ENCODE measurements around the gene DIPK1C.

Gene DIPK1C

DNA sequence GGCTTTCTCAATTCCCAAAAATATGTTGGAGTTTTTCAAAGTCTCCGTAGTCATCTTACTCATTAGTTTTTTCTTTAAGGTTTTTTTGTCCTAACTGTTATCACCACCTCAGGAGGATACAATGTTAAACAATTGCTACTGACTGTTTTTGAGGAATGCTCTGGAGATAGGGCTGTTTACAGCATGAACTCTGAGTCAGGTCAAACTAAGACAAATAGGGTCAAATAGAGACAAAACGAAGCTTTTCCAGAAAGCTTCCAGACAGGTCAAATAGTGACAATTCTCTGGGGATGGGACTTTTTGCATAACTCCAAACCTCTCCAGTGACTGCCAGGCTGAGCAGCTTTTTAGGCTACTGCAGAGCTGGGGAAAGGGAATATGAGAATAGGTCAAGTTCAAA, 15.2 kb upstream of the DIPK1C start:
- TF ChIP-seq, protein P1, sequence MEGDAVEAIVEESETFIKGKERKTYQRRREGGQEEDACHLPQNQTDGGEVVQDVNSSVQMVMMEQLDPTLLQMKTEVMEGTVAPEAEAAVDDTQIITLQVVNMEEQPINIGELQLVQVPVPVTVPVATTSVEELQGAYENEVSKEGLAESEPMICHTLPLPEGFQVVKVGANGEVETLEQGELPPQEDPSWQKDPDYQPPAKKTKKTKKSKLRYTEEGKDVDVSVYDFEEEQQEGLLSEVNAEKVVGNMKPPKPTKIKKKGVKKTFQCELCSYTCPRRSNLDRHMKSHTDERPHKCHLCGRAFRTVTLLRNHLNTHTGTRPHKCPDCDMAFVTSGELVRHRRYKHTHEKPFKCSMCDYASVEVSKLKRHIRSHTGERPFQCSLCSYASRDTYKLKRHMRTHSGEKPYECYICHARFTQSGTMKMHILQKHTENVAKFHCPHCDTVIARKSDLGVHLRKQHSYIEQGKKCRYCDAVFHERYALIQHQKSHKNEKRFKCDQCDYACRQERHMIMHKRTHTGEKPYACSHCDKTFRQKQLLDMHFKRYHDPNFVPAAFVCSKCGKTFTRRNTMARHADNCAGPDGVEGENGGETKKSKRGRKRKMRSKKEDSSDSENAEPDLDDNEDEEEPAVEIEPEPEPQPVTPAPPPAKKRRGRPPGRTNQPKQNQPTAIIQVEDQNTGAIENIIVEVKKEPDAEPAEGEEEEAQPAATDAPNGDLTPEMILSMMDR (conservative IDR thresholded peaks at IDR 0.05), result no peak
- H3K27ac ChIP-seq, result no peak overlapping the region

DNA sequence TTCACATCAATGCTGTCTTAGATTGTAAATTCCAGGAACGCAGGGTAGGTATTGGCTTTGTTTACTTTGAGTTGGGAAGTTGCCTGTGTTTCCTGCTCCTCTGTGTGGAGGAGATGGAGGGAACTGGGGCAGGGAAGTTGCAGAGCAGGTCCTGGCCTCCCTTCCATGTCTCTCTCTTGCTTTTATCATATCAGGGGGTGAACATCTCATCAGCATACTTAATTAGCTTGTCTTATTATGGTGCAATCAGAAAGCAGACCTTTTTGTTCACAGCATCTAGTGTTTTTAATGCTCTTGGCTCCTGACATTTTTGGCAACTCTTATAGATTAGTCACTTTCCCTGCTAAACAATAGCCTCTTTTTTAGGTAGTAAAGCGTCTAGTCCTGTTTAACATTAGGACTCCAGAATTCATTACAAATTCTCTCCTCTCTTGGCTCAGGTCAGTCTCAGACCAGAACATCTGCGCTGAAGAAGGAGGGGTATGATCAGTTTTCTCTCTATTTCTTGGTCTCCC, 11.5 kb upstream of the DIPK1C start:
- peak overlapping the region; percentile 75 for H3K27ac ChIP-seq
- TF ChIP-seq, protein P1 (conservative IDR thresholded peaks at IDR 0.05), result no peak

DNA sequence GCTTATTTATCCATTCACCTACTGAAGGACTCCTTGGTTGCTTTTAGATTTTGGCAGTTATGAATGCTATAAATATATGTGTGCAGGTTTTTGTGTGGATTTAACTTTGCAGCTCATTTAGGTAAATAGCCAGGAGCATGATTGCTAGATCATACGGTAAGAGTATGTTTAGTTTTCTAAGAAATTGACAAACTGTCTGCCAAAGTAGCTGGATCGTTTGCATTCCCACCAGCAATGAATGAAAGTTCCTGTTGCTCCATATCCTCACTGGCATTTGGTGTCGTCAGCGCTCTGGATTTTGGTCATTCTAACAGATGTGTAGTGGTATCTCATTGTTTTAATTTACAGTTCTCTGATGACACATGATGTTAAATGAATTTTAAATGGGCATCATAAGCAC, 8.7 kb upstream of the DIPK1C start:
- TF ChIP-seq, protein P1 (conservative IDR thresholded peaks at IDR 0.05), result no peak
- H3K27ac ChIP-seq, result peak overlapping the region; percentile 14; the same call in 1 of the 2 replicates

DNA sequence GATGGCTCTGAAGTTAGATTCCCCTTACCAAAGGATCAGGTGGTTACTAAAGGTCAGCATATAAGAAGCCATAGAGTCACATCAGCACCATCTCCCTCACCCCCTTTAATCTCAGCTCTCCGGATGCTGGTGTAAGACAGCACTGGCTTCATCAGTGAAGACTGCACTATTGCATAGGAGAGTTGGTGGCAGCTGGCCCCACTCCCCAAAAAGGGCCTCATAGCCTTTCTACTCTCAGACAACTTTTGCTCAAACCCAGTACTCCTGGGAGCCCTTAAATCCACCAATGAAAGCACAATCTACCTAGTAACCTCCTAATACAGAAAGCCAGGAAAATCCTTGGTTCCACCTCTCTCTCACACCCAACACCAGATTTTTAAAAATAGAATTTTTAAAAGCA, 6.9 kb upstream of the DIPK1C start:
- no peak overlapping the region for H3K27ac ChIP-seq
- TF ChIP-seq, protein P1 (conservative IDR thresholded peaks at IDR 0.05), result no peak

DNA sequence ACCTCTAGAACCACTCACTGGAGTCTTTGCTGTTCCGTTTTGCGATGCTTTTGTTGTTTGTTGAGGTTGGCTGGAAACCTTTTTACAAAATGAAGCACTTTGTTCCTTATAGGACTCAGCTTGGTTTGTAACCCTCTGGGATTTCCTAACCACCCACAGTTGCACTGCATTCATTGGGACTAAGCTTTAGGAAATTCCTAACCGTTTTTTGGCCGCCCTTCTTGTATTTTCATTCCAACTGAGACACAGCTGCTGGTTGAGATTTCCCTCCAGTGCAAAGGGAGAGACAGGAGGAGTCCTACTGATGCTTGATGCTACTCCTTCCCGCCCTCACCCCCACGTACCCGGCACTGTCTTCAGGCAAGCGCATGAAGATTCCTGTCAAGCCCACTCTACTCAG, 6.1 kb upstream of the DIPK1C start:
- no peak overlapping the region for H3K27ac ChIP-seq
- TF ChIP-seq, protein P1 (conservative IDR thresholded peaks at IDR 0.05), result no peak

DNA sequence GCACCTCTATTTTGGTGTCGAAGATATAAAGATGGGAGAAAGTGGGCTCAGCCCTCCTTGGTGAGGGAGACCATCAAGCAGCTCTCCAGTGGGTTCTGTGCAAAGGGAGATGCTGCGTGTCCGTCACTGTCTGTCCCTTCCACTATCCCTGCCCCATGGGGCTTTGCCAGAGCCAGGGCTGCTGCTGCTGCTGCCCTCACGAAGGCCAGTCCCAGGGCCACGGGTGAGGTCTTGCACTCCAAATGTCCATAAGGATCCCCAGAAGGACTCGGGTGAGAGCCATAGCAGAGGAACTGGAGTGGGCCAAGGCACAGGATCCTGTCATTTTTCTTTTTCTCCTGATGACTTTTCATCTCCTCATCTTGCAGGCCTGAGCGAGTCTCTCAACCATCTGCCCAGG, 3.7 kb upstream of the DIPK1C start:
- TF ChIP-seq, protein P1 (conservative IDR thresholded peaks at IDR 0.05), result no peak
- no peak overlapping the region for H3K27ac ChIP-seq

DNA sequence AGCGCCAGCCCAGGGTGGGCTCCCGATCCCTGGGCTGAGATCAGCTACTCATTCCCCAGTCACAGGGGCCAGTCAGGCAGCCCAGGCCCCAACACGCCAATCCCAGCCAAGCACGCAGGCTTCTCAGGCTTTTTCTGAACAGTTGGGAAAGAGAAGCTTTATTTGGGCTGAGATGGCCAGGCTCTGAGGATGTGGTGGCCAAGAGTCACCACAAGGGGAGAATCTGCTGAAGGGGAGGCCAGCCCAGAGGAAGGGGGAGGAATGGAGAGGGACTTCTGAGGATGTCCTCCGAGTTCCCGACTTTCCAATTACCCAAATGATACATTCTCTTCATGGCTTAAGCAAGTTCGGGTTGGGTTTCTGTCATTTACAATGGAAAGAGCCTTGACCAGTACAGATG, 2.8 kb upstream of the DIPK1C start:
- TF ChIP-seq, protein P1 (conservative IDR thresholded peaks at IDR 0.05), result peak; percentile 41; the same call in 1 of the 2 replicates
- H3K27ac ChIP-seq, result no peak overlapping the region

Data from VCaP (cell line).